HepG2 (cell line): ENCODE results near the gene MTX1. TPM values are rescaled to one million over a fixed set of nuclear protein-coding genes. Genes with fewer than 3 reads are reported as not detected.

Source experiments
- ARID4A ChIP-seq: sonication (generic); formaldehyde crosslinking; IDR thresholded peaks from 2 replicates; pipeline ENCODE4 v1.5.0; 2020; ENCODE audit warnings: mild to moderate bottlenecking, missing genetic modification reagents, borderline replicate concordance
- ERF ChIP-seq: IDR thresholded peaks from 2 replicates; pipeline ENCODE4 v1.6.1; 2018; ENCODE audit warnings: missing biosample characterization, missing genetic modification reagents
- ETV5 ChIP-seq: IDR thresholded peaks from 2 replicates; pipeline ENCODE4 v1.6.1; 2018; ENCODE audit warnings: missing biosample characterization, missing genetic modification reagents, inconsistent platforms, borderline replicate concordance
- HNRNPK ChIP-seq: fragments of 200-400 bp; formaldehyde crosslinking; IDR thresholded peaks from 2 replicates; pipeline ENCODE4 v1.6.1; 2018; ENCODE audit warnings: low read length, low read depth, moderate library complexity, mild to moderate bottlenecking; ENCODE audit not compliant: poor library complexity, severe bottlenecking
- HOXA3 ChIP-seq: sonication (generic); formaldehyde crosslinking; IDR thresholded peaks from 2 replicates; pipeline ENCODE4 v1.5.0; 2020; ENCODE audit warnings: missing genetic modification reagents
- IKZF5 ChIP-seq: IDR thresholded peaks from 2 replicates; pipeline ENCODE4 v1.6.1; 2018; ENCODE audit warnings: missing genetic modification reagents, mild to moderate bottlenecking, missing compliant biosample characterization
- MBNL3 ChIP-seq: fragments of 250-450 bp; sonication (Bioruptor Pico); conservative IDR thresholded peaks from 2 replicates; pipeline ENCODE4 v1.8.0; 2022; ENCODE audit warnings: mild to moderate bottlenecking, inconsistent platforms
- MIXL1 ChIP-seq: IDR thresholded peaks from 2 replicates; pipeline ENCODE4 v1.6.1; 2016
- NCOR1 ChIP-seq: fragments of 200-600 bp; sonication (generic); IDR thresholded peaks from 2 replicates; pipeline ENCODE4 v1.7.0; 2017; ENCODE audit warnings: antibody characterized with exemption, low read length, borderline replicate concordance
- NR2F6 ChIP-seq, 2 experiments: IDR thresholded peaks; 2 replicates each; pipeline ENCODE4 v1.6.1; 2016; ENCODE audit warnings: antibody characterized with exemption in 1 of 2, mild to moderate bottlenecking in 1 of 2
- REL ChIP-seq: sonication (generic); formaldehyde crosslinking; conservative IDR thresholded peaks from 2 replicates; pipeline ENCODE4 v1.8.0; 2022; ENCODE audit warnings: mild to moderate bottlenecking, missing genetic modification reagents, moderate library complexity
- SP5 ChIP-seq: IDR thresholded peaks from 2 replicates; pipeline ENCODE4 v1.6.1; 2016; ENCODE audit warnings: low read depth, borderline replicate concordance
- STAG1 ChIP-seq: sonication (generic); formaldehyde crosslinking; IDR thresholded peaks from 2 replicates; pipeline ENCODE4 v1.4.0; 2020; ENCODE audit warnings: missing genetic modification reagents
- USF2 ChIP-seq, 2 experiments: sonication (generic) in 1 of 2; formaldehyde crosslinking in 1 of 2; IDR thresholded peaks; 2 replicates each; pipeline versions ENCODE4 v1.5.1 to v1.6.1; 2011 to 2020; ENCODE audit warnings: borderline replicate concordance in 1 of 2, low read depth in 1 of 2, low read length in 1 of 2, mild to moderate bottlenecking in 1 of 2, missing genetic modification reagents in 1 of 2, moderate library complexity in 1 of 2
- WIZ ChIP-seq: sonication (generic); formaldehyde crosslinking; IDR thresholded peaks from 2 replicates; pipeline ENCODE4 v1.5.1; 2020; ENCODE audit warnings: mild to moderate bottlenecking, missing genetic modification reagents
- ZGPAT ChIP-seq: IDR thresholded peaks from 2 replicates; pipeline ENCODE4 v1.6.1; 2016; ENCODE audit warnings: mild to moderate bottlenecking
- ZNF101 ChIP-seq: sonication (generic); formaldehyde crosslinking; IDR thresholded peaks from 2 replicates; pipeline ENCODE4 v1.4.0; 2020; ENCODE audit warnings: mild to moderate bottlenecking, low read depth, missing genetic modification reagents, borderline replicate concordance
- ZNF616 ChIP-seq: sonication (generic); formaldehyde crosslinking; IDR thresholded peaks from 2 replicates; pipeline ENCODE4 v1.5.0; 2020; ENCODE audit warnings: low read depth, mild to moderate bottlenecking, missing genetic modification reagents
- ZNF747 ChIP-seq: sonication (generic); formaldehyde crosslinking; IDR thresholded peaks from 2 replicates; pipeline ENCODE4 v1.8.1; 2023; ENCODE audit warnings: missing genetic modification reagents, mild to moderate bottlenecking, borderline replicate concordance
- ZNF782 ChIP-seq: sonication (generic); formaldehyde crosslinking; IDR thresholded peaks from 2 replicates; pipeline ENCODE4 v1.4.0; 2020; ENCODE audit warnings: missing genetic modification reagents, mild to moderate bottlenecking, borderline replicate concordance
- polyA plus RNA-seq, 8 experiments: library from polyadenylated mRNA; depleted of rRNA in 3 of 8; stranded (reverse) in 7 of 8; unstranded in 1 of 8; fragments of >200 nt; fragmentation: Illumina TruSeq in 4 of 8; extraction: Trizol in 4 of 8; gene quantifications; 2 replicates each; pipeline versions ENCODE4 v1.2.1 to v1.2.3, GENCODE V29; 2011 to 2016; ENCODE audit warnings: low read depth in 4 of 8, missing spikeins in 1 of 8, mixed read lengths in 1 of 8; ENCODE audit not compliant: insufficient read depth in 1 of 8
- total RNA-seq, 5 experiments: library from RNA; depleted of rRNA; stranded (reverse); fragments of >200 nt; fragmentation: Illumina TruSeq; extraction: Trizol; gene quantifications; 2 replicates each; pipeline ENCODE4 v1.2.3, GENCODE V29; 2016; ENCODE audit warnings: low read depth in 1 of 5

The MTX1 gene
- total and polyA plus RNA-seq, 2 of the 13 experiments (the other 11 are each of a cell fraction or from before 2014, with no cell fraction given): 64.5 to 72.6 TPM

GRCh38 chr1:155178441-155179111 is 29.9 kb upstream of the MTX1 start (continued):
- no peak for TF ChIP-seq ZNF616 (CRISPR knock-in tag)
- TF ChIP-seq NR2F6 (IDR thresholded peaks at IDR 0.05): peak; percentile 99
- TF ChIP-seq NR2F6 (CRISPR knock-in tag; IDR thresholded peaks at IDR 0.05): peak; percentile 100
- TF ChIP-seq ZNF101 (CRISPR knock-in tag): no peak
- TF ChIP-seq STAG1 (CRISPR knock-in tag): no peak
- no peak for TF ChIP-seq ZNF747 (CRISPR knock-in tag)
- no peak for TF ChIP-seq REL (CRISPR knock-in tag)
- no peak for TF ChIP-seq SP5
- no peak for TF ChIP-seq MBNL3 (CRISPR knock-in tag)
- TF ChIP-seq ETV5 (CRISPR knock-in tag): peak; percentile 55; the same call in 1 of the 2 replicates
- TF ChIP-seq MIXL1 (CRISPR knock-in tag): 0 out of 2 replicates have a peak, but pooled peaks have one; percentile 25
- TF ChIP-seq USF2 (IDR thresholded peaks at IDR 0.05; ENCODE audit: low read depth, low read length): no peak
- 0 out of 2 replicates have a peak, but pooled peaks have one; percentile 25 for TF ChIP-seq USF2 (CRISPR knock-in tag; IDR thresholded peaks at IDR 0.05; ENCODE audit: borderline replicate concordance)
- no peak for TF ChIP-seq IKZF5 (CRISPR knock-in tag)
- TF ChIP-seq HNRNPK: no peak
- peak; percentile 43; the same call in 1 of the 2 replicates for TF ChIP-seq ERF
- TF ChIP-seq ZGPAT (CRISPR knock-in tag): peak; percentile 38; the same call in 1 of the 2 replicates
- peak; percentile 57; the same call in 1 of the 2 replicates for TF ChIP-seq HOXA3
- TF ChIP-seq ARID4A (CRISPR knock-in tag): peak; percentile 63; the same call in 1 of the 2 replicates
- TF ChIP-seq ZNF782 (CRISPR knock-in tag): no peak
- TF ChIP-seq WIZ: 0 out of 2 replicates have a peak, but pooled peaks have one; percentile 59
- peak; percentile 53; the same call in 1 of the 2 replicates for TF ChIP-seq NCOR1
